DND-41 (cell line): Measurements from ENCODE around the gene CHAT.

Experiments used
- EZH2 ChIP-seq: IDR thresholded peaks from 3 replicates; pipeline ENCODE4 v1.6.1; 2012; ENCODE audit warnings: borderline replicate concordance, low read depth, mild to moderate bottlenecking, moderate library complexity, low read length, inconsistent platforms; ENCODE audit not compliant: severe bottlenecking
- TF ChIP-seq, protein P1 (sequence below): IDR thresholded peaks from 2 replicates; pipeline ENCODE4 v1.5.1; 2012; ENCODE audit warnings: borderline replicate concordance, low read length, moderate library complexity, mild to moderate bottlenecking; ENCODE audit not compliant: poor library complexity, severe bottlenecking; ENCODE audit errors: extremely low read depth

DNA sequence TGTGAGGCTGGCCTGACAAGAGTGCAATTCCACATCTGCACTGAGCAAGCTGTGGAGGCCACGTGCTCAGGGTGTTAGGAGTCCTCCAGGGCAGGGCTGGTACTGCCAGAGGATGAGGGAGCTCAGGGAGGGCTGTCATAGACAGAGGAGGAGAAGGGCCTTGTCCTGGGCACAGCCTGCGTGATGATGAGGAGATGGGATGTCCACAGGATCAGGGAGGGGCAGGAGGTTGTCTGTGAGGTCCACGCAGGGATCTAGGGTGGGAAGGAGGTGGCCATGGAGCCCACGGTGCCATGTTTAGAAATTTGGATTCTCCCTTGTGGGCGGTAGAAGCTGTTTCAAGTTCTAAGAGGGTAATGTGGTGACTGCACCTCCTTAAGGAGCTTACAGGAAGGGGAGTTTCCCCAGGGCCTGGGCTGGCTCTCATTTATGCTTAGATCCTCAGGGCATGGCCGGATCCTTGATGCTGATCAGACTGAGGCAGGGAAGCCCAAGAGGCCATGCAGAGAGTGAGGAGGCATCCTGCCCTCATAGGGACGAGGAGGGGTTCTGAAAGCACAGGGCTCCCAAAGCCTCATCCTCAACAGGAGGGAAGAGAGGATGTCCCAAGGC, 30.3 kb downstream of the CHAT start:
- TF ChIP-seq, protein P1, sequence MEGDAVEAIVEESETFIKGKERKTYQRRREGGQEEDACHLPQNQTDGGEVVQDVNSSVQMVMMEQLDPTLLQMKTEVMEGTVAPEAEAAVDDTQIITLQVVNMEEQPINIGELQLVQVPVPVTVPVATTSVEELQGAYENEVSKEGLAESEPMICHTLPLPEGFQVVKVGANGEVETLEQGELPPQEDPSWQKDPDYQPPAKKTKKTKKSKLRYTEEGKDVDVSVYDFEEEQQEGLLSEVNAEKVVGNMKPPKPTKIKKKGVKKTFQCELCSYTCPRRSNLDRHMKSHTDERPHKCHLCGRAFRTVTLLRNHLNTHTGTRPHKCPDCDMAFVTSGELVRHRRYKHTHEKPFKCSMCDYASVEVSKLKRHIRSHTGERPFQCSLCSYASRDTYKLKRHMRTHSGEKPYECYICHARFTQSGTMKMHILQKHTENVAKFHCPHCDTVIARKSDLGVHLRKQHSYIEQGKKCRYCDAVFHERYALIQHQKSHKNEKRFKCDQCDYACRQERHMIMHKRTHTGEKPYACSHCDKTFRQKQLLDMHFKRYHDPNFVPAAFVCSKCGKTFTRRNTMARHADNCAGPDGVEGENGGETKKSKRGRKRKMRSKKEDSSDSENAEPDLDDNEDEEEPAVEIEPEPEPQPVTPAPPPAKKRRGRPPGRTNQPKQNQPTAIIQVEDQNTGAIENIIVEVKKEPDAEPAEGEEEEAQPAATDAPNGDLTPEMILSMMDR, result no peak
- TF ChIP-seq EZH2, result no peak
